Lower leg skin (tissue), 4 donors: ENCODE data around the gene MAL. TPM values are rescaled to one million over a fixed set of nuclear protein-coding genes. Genes with fewer than 3 reads are reported as not detected.

Experiments
- DNase-seq, 2 donors: peaks; one replicate each; pipeline ENCODE4 v3.0.0-alpha.2; 2019; ENCODE audit warnings: low spot score in 2 of 2
- H3K4me3 ChIP-seq: fragments of 200-600 bp; sonication (generic); 2 replicates; pipeline ENCODE4 v1.5.1; 2017; ENCODE audit warnings: mild to moderate bottlenecking, low read depth; ENCODE audit not compliant: poor library complexity, severe bottlenecking
- CTCF ChIP-seq, 3 donors: fragments of 450-650 bp; IDR thresholded peaks; one replicate each; pipeline ENCODE4 v1.5.1; 2016; ENCODE audit warnings: antibody characterized with exemption in 3 of 3, mild to moderate bottlenecking in 3 of 3, moderate library complexity in 2 of 3
- POLR2A ChIP-seq, 2 donors: fragments of 450-650 bp; IDR thresholded peaks; one replicate each; pipeline ENCODE4 v1.6.1; 2016 to 2017; ENCODE audit warnings: antibody characterized with exemption in 2 of 2, mild to moderate bottlenecking in 1 of 2, moderate library complexity in 1 of 2
- WGBS, 2 donors: methylation state at CpG; one replicate each; pipeline ENCODE4 v1.1.5; 2018; 5-methylcytosine and 5-hydroxymethylcytosine counted together
- intact Hi-C: fragments of 100-400 bp; cut with DNase I; formaldehyde crosslinking; loops from one replicate; pipeline ENCODE4 v1.15.0; 2023; ENCODE audit warnings: low total_unique reads
- total RNA-seq, 4 donors: library from RNA; depleted of rRNA; stranded (reverse); fragments of >200 nt; gene quantifications; one replicate each; pipeline ENCODE4 v1.1.0, GENCODE V29; 2016

The MAL gene
- total RNA-seq, 4 donors from 2014 or later = 5.7 to 24.8 (median 9.4) TPM

DNA sequence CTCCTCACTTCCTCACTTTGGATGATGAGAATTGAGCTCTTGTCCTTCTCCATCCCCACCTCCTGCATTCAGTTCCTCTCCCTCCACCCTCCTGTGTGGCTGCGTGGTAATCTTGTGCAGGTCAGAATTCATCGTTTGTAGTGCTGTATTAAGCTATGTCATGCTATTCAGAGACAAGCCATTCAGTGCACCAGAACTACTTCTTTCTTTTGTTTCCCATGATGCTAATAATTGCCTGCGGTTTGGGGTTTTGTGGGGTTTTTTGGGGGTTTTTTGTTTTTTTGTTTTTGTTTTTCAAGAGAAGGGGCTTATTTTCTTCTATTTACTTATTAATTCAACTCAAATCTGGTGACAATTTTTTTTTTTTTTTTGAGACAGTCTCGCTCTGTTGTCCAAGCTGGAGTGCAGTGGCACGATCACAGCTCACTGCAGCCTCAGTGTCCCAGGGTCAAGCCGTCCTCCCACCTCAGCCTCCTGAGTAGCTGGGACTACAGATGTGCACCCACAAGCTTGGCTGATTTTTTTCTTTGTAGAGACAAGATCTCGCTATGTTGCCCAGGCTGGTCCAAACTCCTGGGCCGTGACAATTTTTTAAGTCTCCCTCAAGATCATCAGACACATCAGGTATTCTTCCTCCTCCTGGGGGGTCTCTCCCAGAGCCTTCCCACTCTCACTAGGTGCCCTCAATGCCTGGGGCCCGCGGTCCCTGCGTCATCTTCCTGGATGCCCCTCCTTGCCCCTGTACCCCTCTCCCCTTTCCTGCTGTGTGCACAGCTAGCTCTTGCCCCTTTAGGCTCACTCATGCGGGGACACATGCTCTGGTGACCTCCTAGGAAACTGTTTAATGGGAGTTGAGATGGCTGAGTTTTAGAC, 37.8 kb downstream of the MAL start:
- DNase-seq = peak in 1 of 2 donors; percentile 53
- TF ChIP-seq POLR2A (IDR thresholded peaks at IDR 0.05) (no peak), CTCF (IDR thresholded peaks at IDR 0.05) (no peak)
- intact Hi-C loops = no loop called here
- H3K4me3 ChIP-seq = no peak overlapping the region
- 73 to 79% methylated on average over 12 of the region's 12 CpGs for WGBS, 2 donors

- no peak overlapping the region for H3K4me3 ChIP-seq
- no peak for TF ChIP-seq CTCF (IDR thresholded peaks at IDR 0.05)
- TF ChIP-seq POLR2A (IDR thresholded peaks at IDR 0.05) = no peak
- DNase-seq = peak in 1 of 2 donors; percentile 39
- WGBS, 2 donors = 67 to 85% methylated on average over 2 of the region's 2 CpGs
- intact Hi-C loops = no loop called here
Measured at GRCh38 chr2:95068256-95068655, 42.7 kb downstream of the MAL start.

DNA sequence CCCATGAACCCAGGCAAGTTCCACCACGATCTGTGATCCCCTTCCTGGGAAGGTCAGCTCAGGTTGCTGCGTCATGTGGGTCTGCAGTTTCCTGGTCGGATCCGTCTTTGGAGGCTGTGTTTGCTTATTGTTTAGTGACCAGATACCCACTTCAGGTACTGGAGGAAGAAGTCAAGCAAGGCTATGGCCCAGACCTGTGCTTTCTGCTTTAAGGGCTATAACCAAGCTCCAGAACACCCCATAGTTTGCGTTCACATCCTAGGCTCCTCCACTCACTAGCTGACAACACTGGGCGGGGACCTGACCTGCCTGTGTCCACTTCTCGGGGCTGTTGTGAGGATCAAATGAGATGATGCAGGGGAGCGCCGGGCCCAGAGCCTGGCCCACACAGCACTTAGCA, 44.0 kb downstream of the MAL start:
- 71 to 75% methylated on average over 9 of the region's 9 CpGs for WGBS, 2 donors
- no peak overlapping the region for H3K4me3 ChIP-seq
- DNase-seq = peak in 1 of 2 donors; percentile 34
- no peak for TF ChIP-seq POLR2A (IDR thresholded peaks at IDR 0.05)
- no peak for TF ChIP-seq CTCF (IDR thresholded peaks at IDR 0.05)
- intact Hi-C loops = no loop called here

GRCh38 chr2:95071856-95072255, 46.3 kb downstream of the MAL start:
- intact Hi-C loops = no loop called here
- peak in 1 of 2 donors; percentile 17 for DNase-seq
- TF ChIP-seq POLR2A (IDR thresholded peaks at IDR 0.05) (no peak), CTCF (IDR thresholded peaks at IDR 0.05) (no peak)
- WGBS, 2 donors = 74 to 82% methylated on average over 4 of the region's 4 CpGs
- H3K4me3 ChIP-seq = no peak overlapping the region

DNA sequence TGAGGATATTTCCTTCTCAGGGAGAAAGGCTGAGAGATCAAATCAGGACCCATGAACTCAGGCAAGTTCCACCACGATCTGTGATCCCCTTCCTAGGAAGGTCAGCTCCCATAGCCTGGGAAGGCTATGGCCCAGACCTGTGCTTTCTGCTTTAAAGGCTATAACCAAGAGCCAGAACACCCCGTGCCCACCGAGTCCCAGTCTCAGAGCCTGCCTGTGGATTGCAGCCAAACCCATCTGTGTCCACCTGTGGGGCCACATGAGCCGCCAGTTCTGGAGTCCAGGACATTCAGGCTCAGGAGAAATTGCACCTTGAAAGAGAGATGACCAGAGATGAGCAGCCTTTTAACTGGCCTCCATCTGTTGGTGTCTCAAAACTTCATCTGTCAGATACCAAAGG, 46.9 kb downstream of the MAL start:
- 64 to 82% methylated on average over 4 of the region's 4 CpGs for WGBS, 2 donors
- TF ChIP-seq CTCF (IDR thresholded peaks at IDR 0.05) (no peak), POLR2A (IDR thresholded peaks at IDR 0.05) (no peak)
- intact Hi-C loops = no loop called here
- peak in 1 of 2 donors; percentile 54 for DNase-seq
- H3K4me3 ChIP-seq = no peak overlapping the region
